Duodenal mucosa (tissue), 2 donors: ENCODE data around the gene WBP1L.
"Not testable (repeated sequence)": the region's sequence is repeated elsewhere in the genome, so short reads cannot be mapped to it uniquely, and the experiment has no call there.

Experiments
- H3K27ac ChIP-seq: one replicate; pipeline ENCODE4 v1.7.0; 2013; ENCODE audit warnings: low read depth, low read length
- H3K27me3 ChIP-seq, 2 donors: one replicate each; pipeline ENCODE4 v1.7.0; 2013; ENCODE audit warnings: low read length in 2 of 2, control low read depth in 1 of 2; ENCODE audit not compliant: insufficient read depth in 2 of 2, control insufficient read depth in 1 of 2
- H3K36me3 ChIP-seq, 2 donors: one replicate each; pipeline ENCODE4 v1.7.0; 2013; ENCODE audit warnings: low read length in 2 of 2, control low read depth in 1 of 2; ENCODE audit not compliant: insufficient read depth in 2 of 2, control insufficient read depth in 1 of 2
- H3K4me1 ChIP-seq, 2 donors: one replicate each; pipeline ENCODE4 v1.7.0; 2013; ENCODE audit warnings: low read length in 2 of 2, control low read depth in 1 of 2; ENCODE audit not compliant: insufficient read depth in 2 of 2, control insufficient read depth in 1 of 2
- H3K4me3 ChIP-seq, 2 donors: one replicate each; pipeline ENCODE4 v1.7.0; 2013; ENCODE audit warnings: low read length in 2 of 2, low read depth in 1 of 2
- H3K9ac ChIP-seq, 2 donors: one replicate each; pipeline ENCODE4 v1.7.0; 2013; ENCODE audit warnings: low read length in 2 of 2, low read depth in 1 of 2
- H3K9me3 ChIP-seq, 2 donors: one replicate each; pipeline ENCODE4 v1.7.0; 2013; ENCODE audit warnings: low read length in 2 of 2, control low read depth in 1 of 2; ENCODE audit not compliant: control insufficient read depth in 1 of 2

WBP1L gene

GRCh38 chr10:102743588-102744373 is at the start of gene WBP1L:
Gene WBP1L (plus strand): TSS chr10:102743948. CDS start chr10:102744054, 106 bp downstream.
- H3K27ac ChIP-seq, result peak within 1 kb of the TSS; percentile 82

DNA sequence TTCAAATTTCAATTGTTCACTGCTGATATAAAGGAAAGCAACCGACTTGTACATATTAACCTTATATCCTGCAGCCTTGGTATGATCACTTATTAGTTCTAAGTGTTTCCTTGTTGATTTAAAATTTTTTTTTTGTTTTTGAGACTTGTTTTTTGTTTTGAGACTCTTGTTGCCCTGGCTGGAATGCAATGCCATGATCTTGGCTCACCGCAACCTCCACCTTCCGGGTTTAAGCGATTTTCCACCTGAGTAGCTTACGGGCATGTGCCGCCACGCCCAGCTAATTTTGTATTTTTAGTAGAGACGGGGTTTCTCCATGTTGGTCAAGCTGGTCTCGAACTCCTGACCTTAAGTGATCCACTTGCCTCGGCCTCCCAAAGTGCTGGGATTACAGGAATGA is 48.3 kb upstream of the WBP1L start:
- not testable (repeated sequence) for H3K4me3 ChIP-seq, H3K9ac ChIP-seq, H3K4me1 ChIP-seq, H3K27me3 ChIP-seq, H3K9me3 ChIP-seq, H3K27ac ChIP-seq
- peaks cover 5 to 20% of the 10 kb centered on the region in 2 donors for H3K36me3 ChIP-seq

More at GRCh38 chr10:102743588-102744373, at the start of gene WBP1L:
- H3K9me3 ChIP-seq, result no peaks in the 10 kb centered on the region
- no peaks in the 10 kb centered on the region for H3K36me3 ChIP-seq
- H3K27me3 ChIP-seq, result no peaks in the 10 kb centered on the region
- H3K9ac ChIP-seq, result peak within 1 kb of the TSS; percentile 69 to 91
- peak within 1 kb of the TSS; percentile 90 to 95 for H3K4me3 ChIP-seq
- H3K4me1 ChIP-seq, result peaks cover 21 to 28% of the 10 kb centered on the region in 2 donors

GRCh38 chr10:102696736-102697135 is 47.0 kb upstream of the WBP1L start:
- Histone ChIP-seq H3K27ac (no peak overlapping the region), H3K27me3 (no peaks in the 10 kb centered on the region), H3K9ac (no peak overlapping the region), H3K9me3 (no peaks in the 10 kb centered on the region), H3K4me1 (no peaks in the 10 kb centered on the region), H3K4me3 (no peak overlapping the region), H3K36me3 (peaks cover 5 to 20% of the 10 kb centered on the region in 2 donors)

GRCh38 chr10:102698894-102699293 is 44.9 kb upstream of the WBP1L start:
- no peak overlapping the region for H3K27ac ChIP-seq
- H3K36me3 ChIP-seq, result peaks cover 5 to 20% of the 10 kb centered on the region in 2 donors
- H3K4me3 ChIP-seq, result no peak overlapping the region
- H3K4me1 ChIP-seq, result no peaks in the 10 kb centered on the region
- H3K9me3 ChIP-seq, result no peaks in the 10 kb centered on the region
- no peaks in the 10 kb centered on the region for H3K27me3 ChIP-seq
- no peak overlapping the region for H3K9ac ChIP-seq

GRCh38 chr10:102701272-102701671 is 42.5 kb upstream of the WBP1L start:
- Histone ChIP-seq H3K36me3 (peaks cover 5 to 20% of the 10 kb centered on the region in 2 donors), H3K9me3 (no peaks in the 10 kb centered on the region), H3K4me1 (no peaks in the 10 kb centered on the region), H3K27me3 (no peaks in the 10 kb centered on the region), H3K9ac (no peak overlapping the region), H3K27ac (no peak overlapping the region), H3K4me3 (no peak overlapping the region)

- Histone ChIP-seq H3K36me3 (peaks cover 5 to 17% of the 10 kb centered on the region in 2 donors), H3K9ac (no peak overlapping the region), H3K27me3 (no peaks in the 10 kb centered on the region), H3K4me1 (no peaks in the 10 kb centered on the region), H3K27ac (no peak overlapping the region), H3K4me3 (no peak overlapping the region), H3K9me3 (no peaks in the 10 kb centered on the region)
These were observed 42.0 kb upstream of the WBP1L start for GRCh38 chr10:102701796-102702195.

DNA sequence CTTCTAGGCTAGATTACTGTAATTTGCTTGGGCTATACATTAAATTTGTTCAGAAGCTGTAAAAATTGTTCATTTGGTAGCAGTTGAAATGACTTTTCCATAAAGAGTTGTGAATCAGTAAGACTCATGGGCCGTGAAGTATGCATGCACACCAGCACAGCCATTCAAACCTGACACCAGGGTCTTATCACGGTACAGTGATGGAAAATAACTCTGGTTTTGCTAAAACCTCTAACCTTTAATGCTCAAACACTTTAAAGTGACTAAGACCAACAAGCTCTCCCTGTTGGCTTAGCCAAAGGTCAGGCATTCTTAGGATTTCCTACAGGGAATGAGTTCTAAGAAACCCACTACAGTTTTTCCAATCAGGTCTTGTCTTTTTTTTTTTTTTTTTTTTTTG is 41.0 kb upstream of the WBP1L start:
- Histone ChIP-seq H3K27me3 (no peaks in the 10 kb centered on the region), H3K9ac (no peak overlapping the region), H3K4me1 (peaks cover 0 to 4% of the 10 kb centered on the region in 2 donors), H3K36me3 (peaks cover 5 to 13% of the 10 kb centered on the region in 2 donors), H3K4me3 (no peak overlapping the region), H3K9me3 (no peaks in the 10 kb centered on the region), H3K27ac (no peak overlapping the region)

GRCh38 chr10:102704915-102705314 is 38.8 kb upstream of the WBP1L start:
- H3K9me3 ChIP-seq, result no peaks in the 10 kb centered on the region
- H3K27me3 ChIP-seq, result no peaks in the 10 kb centered on the region
- H3K4me3 ChIP-seq, result no peak overlapping the region
- no peaks in the 10 kb centered on the region for H3K36me3 ChIP-seq
- no peak overlapping the region for H3K27ac ChIP-seq
- H3K4me1 ChIP-seq, result peaks cover 0 to 4% of the 10 kb centered on the region in 2 donors
- H3K9ac ChIP-seq, result no peak overlapping the region

DNA sequence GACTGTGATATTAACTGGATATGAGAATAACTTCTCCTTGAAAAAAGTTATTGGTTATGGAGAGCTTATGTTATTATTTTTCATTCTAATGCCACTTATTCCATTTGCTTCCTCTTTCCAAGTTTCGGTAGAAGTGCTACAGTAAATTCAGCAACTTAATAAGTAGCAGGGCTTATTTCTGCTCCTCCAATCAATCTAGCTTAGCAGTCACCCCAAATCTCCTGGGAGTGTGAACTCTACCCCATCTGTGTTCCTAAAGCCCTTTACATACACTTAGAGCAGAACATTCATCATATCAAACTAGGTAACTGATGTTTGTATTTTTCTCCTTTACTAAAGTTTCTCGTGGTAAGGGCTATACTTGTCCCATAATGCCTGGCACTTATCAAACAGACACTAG is 38.2 kb upstream of the WBP1L start:
- no peak overlapping the region for H3K4me3 ChIP-seq
- H3K27ac ChIP-seq, result no peak overlapping the region
- H3K27me3 ChIP-seq, result no peaks in the 10 kb centered on the region
- no peaks in the 10 kb centered on the region for H3K9me3 ChIP-seq
- no peak overlapping the region for H3K9ac ChIP-seq
- peaks cover 0 to 4% of the 10 kb centered on the region in 2 donors for H3K4me1 ChIP-seq
- H3K36me3 ChIP-seq, result no peaks in the 10 kb centered on the region

DNA sequence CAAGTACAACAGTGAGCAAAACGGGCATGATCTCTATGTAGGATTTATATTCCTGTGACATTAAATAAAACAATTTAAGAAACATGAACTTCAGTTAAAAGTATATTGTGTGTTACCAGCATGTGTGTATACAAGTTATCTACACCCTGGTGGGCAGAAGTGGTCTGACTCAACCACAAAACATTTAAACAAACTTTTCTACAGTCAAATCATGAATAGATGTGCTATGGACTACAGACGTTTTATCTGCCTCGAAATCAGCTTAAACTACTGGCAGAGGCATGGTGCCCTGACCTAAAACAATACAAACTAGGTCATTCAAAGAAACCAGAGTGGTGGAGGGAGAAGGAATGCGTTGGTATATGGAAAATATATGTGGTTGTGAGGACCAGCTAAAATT is 33.1 kb upstream of the WBP1L start:
- Histone ChIP-seq H3K9ac (no peak overlapping the region), H3K4me3 (no peak overlapping the region), H3K9me3 (no peaks in the 10 kb centered on the region), H3K4me1 (peaks cover 6 to 26% of the 10 kb centered on the region in 2 donors), H3K36me3 (no peaks in the 10 kb centered on the region), H3K27me3 (no peaks in the 10 kb centered on the region), H3K27ac (no peak overlapping the region)
